ENCODE measurements around the gene FAM180B. TPM values are rescaled to one million over a fixed set of nuclear protein-coding genes. Genes with fewer than 3 reads are reported as not detected.

The FAM180B gene
- total RNA-seq, 1 experiment from 2014 or later: not detected

DNA sequence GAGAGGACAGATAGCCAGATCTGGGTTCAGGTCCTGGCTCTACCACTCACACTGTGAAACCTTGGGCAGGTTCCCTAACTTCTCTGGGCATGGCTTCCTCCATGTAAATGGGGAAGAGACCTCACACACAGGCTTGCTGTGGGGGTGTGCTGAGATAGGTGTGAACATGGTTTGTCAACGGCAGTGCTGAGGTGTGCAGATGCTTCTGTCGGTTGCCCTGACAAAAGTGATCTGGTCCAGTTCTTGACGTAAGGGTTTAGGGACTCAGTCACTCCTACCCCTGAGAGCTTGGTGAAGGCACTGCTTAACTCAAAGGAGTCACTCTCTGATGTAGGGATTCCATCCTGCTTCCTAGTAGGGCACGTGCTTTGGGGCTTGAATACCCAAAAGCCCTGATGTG, 5.8 kb downstream of the FAM180B start:
- intact Hi-C loops (cut with micrococcal nuclease): no loop called here
- no peaks in the 10 kb centered on the region for H3K9me2 ChIP-seq (ENCODE audit: insufficient read depth)
- ATAC-seq: no peak
- H3K27ac ChIP-seq (ENCODE audit: low read depth, low read length): no peak overlapping the region
- ChIA-PET CTCF (no interaction called here), POLR2A (interaction anchor here (0.6 kb wide), 1 partner anchor 340 kb away, joined by 3 read pairs; no protein-coding TSS in a partner anchor), RAD21 (ENCODE audit: low non-redundant PET in 1 of 2, low total read pairs in 2 of 2, uncharacterized antibody in 2 of 2, unreplicated experiment in 2 of 2) (no interaction called here)
- no peaks in the 10 kb centered on the region for H3K4me1 ChIP-seq (ENCODE audit: control insufficient read depth in 1 of 2, insufficient read depth in 2 of 2, low read length in 2 of 2)
- H3K9ac ChIP-seq (ENCODE audit: low read length): no peak overlapping the region
- BruUV-seq (replicated peaks): no TSS peak
- no peak overlapping the region for H2AFZ ChIP-seq (ENCODE audit: low read depth, low read length, poor library complexity, severe bottlenecking)
- no peak overlapping the region for H3K4me3 ChIP-seq (replicated peaks in 1 of 2; ENCODE audit: low read depth in 1 of 2, low read length in 2 of 2)
- H4K20me1 ChIP-seq (ENCODE audit: insufficient read depth): no peaks in the 10 kb centered on the region
- TF ChIP-seq YY1 (IDR thresholded peaks at IDR 0.05; ENCODE audit: extremely low read depth, insufficient replicate concordance, low read depth, low read length): no peak
- no peak for TF ChIP-seq RAD21 (IDR thresholded peaks at IDR 0.05; ENCODE audit: low read depth)
- TF ChIP-seq ZNF274 (IDR thresholded peaks at IDR 0.05; ENCODE audit: low read depth, low read length): no peak
- TF ChIP-seq CBX3 (IDR thresholded peaks at IDR 0.05; ENCODE audit: low read depth): no peak
- peaks cover 6% of the 10 kb centered on the region; the same call in 1 of the 2 replicates for H3K27me3 ChIP-seq (ENCODE audit: insufficient read depth, low read length)
- no peaks in the 10 kb centered on the region for H3K36me3 ChIP-seq (ENCODE audit: control insufficient read depth in 1 of 2, insufficient read depth in 2 of 2, low read length in 2 of 2)
- H3K9me3 ChIP-seq (ENCODE audit: control insufficient read depth in 1 of 2, insufficient read depth in 1 of 2, low read depth in 1 of 2, low read length in 2 of 2): no peaks in the 10 kb centered on the region
- H3K79me2 ChIP-seq (ENCODE audit: insufficient read depth, low read length): no peaks in the 10 kb centered on the region
- no peak overlapping the region for H3K4me2 ChIP-seq (ENCODE audit: low read length)
- DNase-seq (ENCODE audit: low read depth, low spot score): no peak

DNA sequence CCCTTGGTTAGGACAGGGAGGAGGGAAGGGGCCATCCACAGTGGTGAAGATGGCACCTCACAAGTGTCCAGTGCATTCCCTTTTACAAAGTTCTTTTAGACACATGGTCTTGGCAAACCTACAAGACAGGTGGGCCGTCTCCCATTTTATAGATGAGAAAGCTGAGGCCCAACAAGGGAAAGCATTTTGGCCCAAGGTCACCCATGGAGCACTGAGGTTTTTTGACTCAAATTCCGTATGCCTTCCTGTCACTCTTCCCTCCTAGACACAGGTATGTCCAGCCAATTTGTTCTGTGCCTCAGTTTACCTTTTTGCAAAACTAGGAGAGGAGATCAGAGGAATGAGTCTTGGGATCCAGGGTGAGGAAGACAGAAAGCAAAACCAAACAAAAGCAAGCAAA, 6.5 kb downstream of the FAM180B start:
- peaks cover 6% of the 10 kb centered on the region; the same call in 1 of the 2 replicates for H3K27me3 ChIP-seq (ENCODE audit: insufficient read depth, low read length)
- POLR2A ChIA-PET: no interaction called here
- H3K4me2 ChIP-seq (ENCODE audit: low read length): no peak overlapping the region

More for the DNA sequence above, 6.5 kb downstream of the FAM180B start:
- Histone ChIP-seq H3K4me1 (ENCODE audit: control insufficient read depth in 1 of 2, insufficient read depth in 2 of 2, low read length in 2 of 2) (no peaks in the 10 kb centered on the region), H4K20me1 (ENCODE audit: insufficient read depth) (no peaks in the 10 kb centered on the region), H3K79me2 (ENCODE audit: insufficient read depth, low read length) (no peaks in the 10 kb centered on the region), H3K9ac (ENCODE audit: low read length) (no peak overlapping the region), H3K27ac (ENCODE audit: low read depth, low read length) (no peak overlapping the region), H2AFZ (ENCODE audit: low read depth, low read length, poor library complexity, severe bottlenecking) (no peak overlapping the region), H3K36me3 (ENCODE audit: control insufficient read depth in 1 of 2, insufficient read depth in 2 of 2, low read length in 2 of 2) (no peaks in the 10 kb centered on the region), H3K4me3 (replicated peaks in 1 of 2; ENCODE audit: low read depth in 1 of 2, low read length in 2 of 2) (no peak overlapping the region), H3K9me3 (ENCODE audit: control insufficient read depth in 1 of 2, insufficient read depth in 1 of 2, low read depth in 1 of 2, low read length in 2 of 2) (no peaks in the 10 kb centered on the region), H3K9me2 (ENCODE audit: insufficient read depth) (no peaks in the 10 kb centered on the region)
- no TSS peak for BruUV-seq (replicated peaks)
- RAD21 ChIA-PET (ENCODE audit: low non-redundant PET in 1 of 2, low total read pairs in 2 of 2, uncharacterized antibody in 2 of 2, unreplicated experiment in 2 of 2): no interaction called here
- TF ChIP-seq POLR2A (IDR thresholded peaks at IDR 0.05; ENCODE audit: borderline replicate concordance, extremely low read depth, insufficient read depth, insufficient read length) (no peak), SP1 (IDR thresholded peaks at IDR 0.05; ENCODE audit: low read depth) (no peak), ZFX (IDR thresholded peaks at IDR 0.05) (no peak), EZH2 (IDR thresholded peaks at IDR 0.05) (no peak), JUND (IDR thresholded peaks at IDR 0.05) (no peak), RAD21 (IDR thresholded peaks at IDR 0.05; ENCODE audit: low read depth) (no peak), YY1 (IDR thresholded peaks at IDR 0.05; ENCODE audit: extremely low read depth, insufficient replicate concordance, low read depth, low read length) (no peak), EGR1 (IDR thresholded peaks at IDR 0.05; ENCODE audit: low read depth) (no peak), CBX3 (IDR thresholded peaks at IDR 0.05; ENCODE audit: low read depth) (no peak), CEBPB (IDR thresholded peaks at IDR 0.05; ENCODE audit: low read depth) (no peak), POLR2AphosphoS5 (IDR thresholded peaks at IDR 0.05; ENCODE audit: low read depth, low read length) (no peak)
- TF ChIP-seq, protein P1, sequence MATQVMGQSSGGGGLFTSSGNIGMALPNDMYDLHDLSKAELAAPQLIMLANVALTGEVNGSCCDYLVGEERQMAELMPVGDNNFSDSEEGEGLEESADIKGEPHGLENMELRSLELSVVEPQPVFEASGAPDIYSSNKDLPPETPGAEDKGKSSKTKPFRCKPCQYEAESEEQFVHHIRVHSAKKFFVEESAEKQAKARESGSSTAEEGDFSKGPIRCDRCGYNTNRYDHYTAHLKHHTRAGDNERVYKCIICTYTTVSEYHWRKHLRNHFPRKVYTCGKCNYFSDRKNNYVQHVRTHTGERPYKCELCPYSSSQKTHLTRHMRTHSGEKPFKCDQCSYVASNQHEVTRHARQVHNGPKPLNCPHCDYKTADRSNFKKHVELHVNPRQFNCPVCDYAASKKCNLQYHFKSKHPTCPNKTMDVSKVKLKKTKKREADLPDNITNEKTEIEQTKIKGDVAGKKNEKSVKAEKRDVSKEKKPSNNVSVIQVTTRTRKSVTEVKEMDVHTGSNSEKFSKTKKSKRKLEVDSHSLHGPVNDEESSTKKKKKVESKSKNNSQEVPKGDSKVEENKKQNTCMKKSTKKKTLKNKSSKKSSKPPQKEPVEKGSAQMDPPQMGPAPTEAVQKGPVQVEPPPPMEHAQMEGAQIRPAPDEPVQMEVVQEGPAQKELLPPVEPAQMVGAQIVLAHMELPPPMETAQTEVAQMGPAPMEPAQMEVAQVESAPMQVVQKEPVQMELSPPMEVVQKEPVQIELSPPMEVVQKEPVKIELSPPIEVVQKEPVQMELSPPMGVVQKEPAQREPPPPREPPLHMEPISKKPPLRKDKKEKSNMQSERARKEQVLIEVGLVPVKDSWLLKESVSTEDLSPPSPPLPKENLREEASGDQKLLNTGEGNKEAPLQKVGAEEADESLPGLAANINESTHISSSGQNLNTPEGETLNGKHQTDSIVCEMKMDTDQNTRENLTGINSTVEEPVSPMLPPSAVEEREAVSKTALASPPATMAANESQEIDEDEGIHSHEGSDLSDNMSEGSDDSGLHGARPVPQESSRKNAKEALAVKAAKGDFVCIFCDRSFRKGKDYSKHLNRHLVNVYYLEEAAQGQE (IDR thresholded peaks at IDR 0.05; ENCODE audit: low read depth): no peak
- TF ChIP-seq, protein P2, sequence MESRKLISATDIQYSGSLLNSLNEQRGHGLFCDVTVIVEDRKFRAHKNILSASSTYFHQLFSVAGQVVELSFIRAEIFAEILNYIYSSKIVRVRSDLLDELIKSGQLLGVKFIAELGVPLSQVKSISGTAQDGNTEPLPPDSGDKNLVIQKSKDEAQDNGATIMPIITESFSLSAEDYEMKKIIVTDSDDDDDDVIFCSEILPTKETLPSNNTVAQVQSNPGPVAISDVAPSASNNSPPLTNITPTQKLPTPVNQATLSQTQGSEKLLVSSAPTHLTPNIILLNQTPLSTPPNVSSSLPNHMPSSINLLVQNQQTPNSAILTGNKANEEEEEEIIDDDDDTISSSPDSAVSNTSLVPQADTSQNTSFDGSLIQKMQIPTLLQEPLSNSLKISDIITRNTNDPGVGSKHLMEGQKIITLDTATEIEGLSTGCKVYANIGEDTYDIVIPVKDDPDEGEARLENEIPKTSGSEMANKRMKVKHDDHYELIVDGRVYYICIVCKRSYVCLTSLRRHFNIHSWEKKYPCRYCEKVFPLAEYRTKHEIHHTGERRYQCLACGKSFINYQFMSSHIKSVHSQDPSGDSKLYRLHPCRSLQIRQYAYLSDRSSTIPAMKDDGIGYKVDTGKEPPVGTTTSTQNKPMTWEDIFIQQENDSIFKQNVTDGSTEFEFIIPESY (IDR thresholded peaks at IDR 0.05; ENCODE audit: extremely low read depth, insufficient replicate concordance, low read length): no peak
- TF ChIP-seq, protein P3, sequence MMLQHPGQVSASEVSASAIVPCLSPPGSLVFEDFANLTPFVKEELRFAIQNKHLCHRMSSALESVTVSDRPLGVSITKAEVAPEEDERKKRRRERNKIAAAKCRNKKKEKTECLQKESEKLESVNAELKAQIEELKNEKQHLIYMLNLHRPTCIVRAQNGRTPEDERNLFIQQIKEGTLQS (IDR thresholded peaks at IDR 0.05): no peak
- CTCF ChIA-PET: no interaction called here
- no peak for ATAC-seq
- DNase-seq (ENCODE audit: low read depth, low spot score): no peak
- intact Hi-C loops (cut with micrococcal nuclease): no loop called here
